Activated CD4-positive, alpha-beta T cell treated with anti-CD3 and anti-CD28 coated beads for 36 hours (primary cell): ENCODE measurements around the gene ZMIZ1. TPM values are rescaled to one million over a fixed set of nuclear protein-coding genes. Genes with fewer than 3 reads are reported as not detected.

Experiments used
- ATAC-seq: fragments of 200-7000 bp; cut with Tn5 transposase; one replicate; pipeline ENCODE4 v1.10.0; 2021; ENCODE audit warnings: mild to moderate bottlenecking, moderate library complexity
- CTCF ChIA-PET: fragments of 350-600 bp; sonication (Branson Sonifier 250); formaldehyde crosslinking; loops from one replicate; lab custom pipeline; 2021; ENCODE audit warnings: antibody characterized with exemption; lab: Charles Lee
- POLR2A ChIA-PET: fragments of 350-600 bp; sonication (Branson Sonifier 250); formaldehyde crosslinking; loops from one replicate; lab custom pipeline; 2021; ENCODE audit warnings: antibody characterized with exemption, inconsistent platforms; lab: Charles Lee
- DNase-seq: peaks from one replicate; pipeline ENCODE4 v3.0.0-alpha.2; 2020
- H3K27ac Mint-ChIP-seq: one replicate; pipeline ENCODE4 v1.8.0; 2021; ENCODE audit warnings: mixed read lengths
- H3K27me3 Mint-ChIP-seq: one replicate; pipeline ENCODE4 v1.8.0; 2021; ENCODE audit warnings: mixed read lengths
- H3K36me3 Mint-ChIP-seq: one replicate; pipeline ENCODE4 v1.8.0; 2021; ENCODE audit warnings: low read depth, mixed read lengths
- H3K4me1 Mint-ChIP-seq: one replicate; pipeline ENCODE4 v1.8.0; 2021; ENCODE audit warnings: mixed read lengths
- H3K4me3 Mint-ChIP-seq: one replicate; pipeline ENCODE4 v1.8.0; 2021; ENCODE audit warnings: mild to moderate bottlenecking, moderate library complexity, mixed read lengths
- H3K9me3 Mint-ChIP-seq: one replicate; pipeline ENCODE4 v1.8.0; 2021; ENCODE audit warnings: low read depth, mixed read lengths
- intact Hi-C, 2 experiments: fragments of 100-400 bp; cut with DNase I in 1 of 2; cut with micrococcal nuclease in 1 of 2; formaldehyde crosslinking; loops; one replicate each; pipeline versions ENCODE4 v1.14.2 to v1.15.1; 2022 to 2024; cut with DNase I, micrococcal nuclease
- total RNA-seq, 2 experiments: library from RNA; stranded (reverse); gene quantifications; one replicate each; pipeline ENCODE4 v1.2.3, GENCODE V29; 2021

The ZMIZ1 gene
- total RNA-seq, 2 experiments from 2014 or later = 33.9 to 34.3 TPM

- no peaks in the 10 kb centered on the region for H3K36me3 Mint-ChIP-seq
- H3K9me3 Mint-ChIP-seq = no peaks in the 10 kb centered on the region
- peak overlapping the region; percentile 85 for H3K27ac Mint-ChIP-seq
- DNase-seq (peak; percentile 81), ATAC-seq (peak; percentile 86)
- peaks cover 46% of the 10 kb centered on the region for H3K4me1 Mint-ChIP-seq
- intact Hi-C loops = loop anchor here (1.0 kb wide), 2 partner anchors 19 to 20 kb away; partner anchors contain the start of gene ZMIZ1 (in 1 of the 2)
- POLR2A ChIA-PET = no interaction called here
- CTCF ChIA-PET = interaction anchor here (0.6 to 0.9 kb wide), 3 partner anchors 148 to 1073 kb away, joined by 3 to 4 read pairs (median 3); no protein-coding TSS in a partner anchor
- H3K4me3 Mint-ChIP-seq = no peak overlapping the region
- no peaks in the 10 kb centered on the region for H3K27me3 Mint-ChIP-seq
Measured at GRCh38 chr10:79047875-79048638, 20.7 kb upstream of the ZMIZ1 start.

- POLR2A ChIA-PET = no interaction called here
- Mint-ChIP-seq H3K27ac (peak overlapping the region; percentile 32), H3K27me3 (no peaks in the 10 kb centered on the region), H3K36me3 (no peaks in the 10 kb centered on the region), H3K4me3 (no peak overlapping the region), H3K4me1 (peaks cover 43% of the 10 kb centered on the region), H3K9me3 (no peaks in the 10 kb centered on the region)
- CTCF ChIA-PET = interaction anchor here (0.6 to 1.0 kb wide), 2 partner anchors 16 to 678 kb away, joined by 3 to 4 read pairs; no protein-coding TSS in a partner anchor
- ATAC-seq = no peak
- intact Hi-C loops = loop anchor here (1.0 kb wide), 2 partner anchors 18 to 19 kb away; partner anchors contain the start of gene ZMIZ1 (in 1 of the 2)
- DNase-seq = no peak
Measured at GRCh38 chr10:79048639-79049550, 19.9 kb upstream of the ZMIZ1 start.

DNA sequence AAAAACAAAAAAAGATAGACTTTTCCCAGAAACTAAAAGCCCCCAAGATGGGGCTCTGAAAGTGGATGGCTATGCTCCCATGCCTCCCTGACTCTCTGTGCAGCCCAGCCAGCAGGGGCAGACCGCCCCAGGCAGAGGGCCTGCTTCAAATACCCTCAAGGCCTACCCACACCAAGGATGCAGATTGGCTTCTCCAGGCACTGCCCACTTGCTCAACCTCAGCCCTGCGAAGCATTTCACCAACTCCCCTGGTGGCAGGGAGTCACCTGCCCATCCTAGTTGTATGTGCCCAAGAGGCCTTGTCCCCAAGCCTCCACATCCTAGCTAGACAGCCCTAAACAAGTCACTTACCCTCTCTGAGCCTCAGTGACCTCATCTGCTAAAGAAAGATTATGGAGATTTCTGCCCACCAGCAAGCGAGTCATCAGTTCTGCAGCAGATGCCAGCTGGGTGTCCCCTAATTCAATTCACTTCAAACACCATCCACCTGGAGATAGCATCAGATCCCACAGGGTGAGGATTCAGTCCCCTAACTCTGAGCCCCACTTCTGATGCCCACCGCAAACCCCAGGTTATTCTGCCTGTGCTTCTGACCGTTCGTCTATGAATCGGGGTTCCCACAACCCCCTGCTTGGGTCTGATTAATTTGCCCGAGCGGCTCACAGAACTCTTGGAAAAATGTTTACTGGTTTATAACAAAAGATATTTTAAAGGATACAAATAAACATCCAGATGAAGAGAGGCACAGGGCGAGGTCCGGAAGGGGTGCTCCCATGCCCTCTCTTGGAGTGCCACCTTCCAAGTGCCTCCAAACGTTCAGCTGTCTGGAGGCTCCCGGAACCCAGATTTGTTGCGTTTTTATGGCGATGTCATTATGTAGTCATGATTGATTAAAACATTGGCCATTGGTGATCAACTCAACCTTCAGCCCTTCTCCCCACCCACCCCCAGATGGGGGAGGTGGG lies 18.6 kb upstream of the ZMIZ1 start:
- DNase-seq (peak; percentile 57), ATAC-seq (peak; percentile 62)
- CTCF ChIA-PET = interaction anchor here (0.8 to 1.1 kb wide), 3 partner anchors 9 to 17 kb away, joined by 3 read pairs; no protein-coding TSS in a partner anchor
- no peaks in the 10 kb centered on the region for H3K27me3 Mint-ChIP-seq
- H3K4me1 Mint-ChIP-seq = peaks cover 40% of the 10 kb centered on the region
- no peaks in the 10 kb centered on the region for H3K36me3 Mint-ChIP-seq
- H3K27ac Mint-ChIP-seq = peak overlapping the region; percentile 45
- POLR2A ChIA-PET = no interaction called here
- intact Hi-C loops = no loop called here
- H3K4me3 Mint-ChIP-seq = no peak overlapping the region
- no peaks in the 10 kb centered on the region for H3K9me3 Mint-ChIP-seq

- no peak overlapping the region for H3K27ac Mint-ChIP-seq
- ATAC-seq = no peak
- H3K36me3 Mint-ChIP-seq = no peaks in the 10 kb centered on the region
- intact Hi-C loops = no loop called here
- peaks cover 40% of the 10 kb centered on the region for H3K4me1 Mint-ChIP-seq
- no peak overlapping the region for H3K4me3 Mint-ChIP-seq
- POLR2A ChIA-PET = no interaction called here
- CTCF ChIA-PET = interaction anchor here (0.8 to 1.1 kb wide), 2 partner anchors 8 to 10 kb away, joined by 3 read pairs; no protein-coding TSS in a partner anchor
- H3K9me3 Mint-ChIP-seq = no peaks in the 10 kb centered on the region
- peak; percentile 1 for DNase-seq
- H3K27me3 Mint-ChIP-seq = no peaks in the 10 kb centered on the region
Measured at GRCh38 chr10:79050896-79051555, 17.7 kb upstream of the ZMIZ1 start.

GRCh38 chr10:79051766-79052165 lies 17.0 kb upstream of the ZMIZ1 start:
- ATAC-seq = no peak
- DNase-seq = peak; percentile 3
- no peaks in the 10 kb centered on the region for H3K9me3 Mint-ChIP-seq

DNA sequence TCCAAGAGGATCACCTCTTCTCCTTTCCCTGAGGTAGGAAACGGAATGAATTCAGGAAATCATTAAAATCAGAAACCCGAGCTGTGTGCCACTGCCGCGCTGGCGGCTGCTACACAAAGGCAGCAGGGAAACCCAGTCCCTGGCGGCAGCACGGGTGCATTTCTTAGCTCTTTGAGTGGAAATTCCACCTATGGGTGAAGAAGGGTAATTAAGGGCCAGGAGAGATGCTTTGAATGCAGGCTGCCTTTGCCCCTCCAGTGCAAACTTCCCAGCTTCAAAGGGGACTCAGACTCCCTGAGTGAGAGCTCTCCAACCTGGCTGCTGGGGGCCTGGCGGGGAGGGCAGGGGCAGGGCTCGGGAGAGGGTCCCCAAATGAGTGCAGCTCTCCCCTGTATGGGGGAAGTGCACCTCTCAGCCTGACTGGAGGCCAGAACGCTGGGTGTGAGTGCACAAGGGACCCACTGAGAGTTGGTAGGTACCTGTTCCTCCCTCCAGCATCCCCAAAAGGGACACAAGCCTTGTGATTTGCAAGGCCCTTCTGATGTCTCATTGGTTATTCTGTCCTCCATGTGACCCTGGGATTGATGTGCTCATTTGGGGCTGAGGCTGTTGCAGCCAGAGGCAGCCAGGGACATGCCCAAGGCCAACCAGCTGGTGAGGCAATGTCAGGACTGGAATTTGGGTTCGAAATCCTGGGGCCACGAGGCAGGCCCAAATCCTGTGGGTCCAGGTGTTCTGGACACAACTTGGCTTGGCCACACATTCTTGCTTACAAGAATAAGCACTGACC lies 16.3 kb upstream of the ZMIZ1 start:
- no peaks in the 10 kb centered on the region for H3K36me3 Mint-ChIP-seq
- no peaks in the 10 kb centered on the region for H3K27me3 Mint-ChIP-seq
- H3K27ac Mint-ChIP-seq = no peak overlapping the region
- H3K9me3 Mint-ChIP-seq = no peaks in the 10 kb centered on the region
- ChIA-PET CTCF (interaction anchor here (0.6 to 1.4 kb wide), 9 partner anchors 11 to 1010 kb away, joined by 3 to 7 read pairs (median 3); no protein-coding TSS in a partner anchor), POLR2A (interaction anchor here (0.5 kb wide), 1 partner anchor 90 kb away, joined by 3 read pairs; no protein-coding TSS in a partner anchor)
- no peak overlapping the region for H3K4me3 Mint-ChIP-seq
- intact Hi-C loops = no loop called here
- ATAC-seq = no peak
- peaks cover 30% of the 10 kb centered on the region for H3K4me1 Mint-ChIP-seq
- DNase-seq = peak; percentile 54

More at GRCh38 chr10:79051766-79052165, 17.0 kb upstream of the ZMIZ1 start:
- intact Hi-C loops = no loop called here
- H3K4me3 Mint-ChIP-seq = no peak overlapping the region
- H3K36me3 Mint-ChIP-seq = no peaks in the 10 kb centered on the region
- H3K4me1 Mint-ChIP-seq = peaks cover 37% of the 10 kb centered on the region
- H3K27me3 Mint-ChIP-seq = no peaks in the 10 kb centered on the region
- POLR2A ChIA-PET = interaction anchor here (0.5 kb wide), 1 partner anchor 91 kb away, joined by 3 read pairs; no protein-coding TSS in a partner anchor
- H3K27ac Mint-ChIP-seq = no peak overlapping the region
- CTCF ChIA-PET = interaction anchor here (0.6 to 1.4 kb wide), 8 partner anchors 12 to 1006 kb away, joined by 3 to 7 read pairs (median 4); no protein-coding TSS in a partner anchor

GRCh38 chr10:79053081-79053434 lies 15.7 kb upstream of the ZMIZ1 start:
- H3K4me3 Mint-ChIP-seq = no peak overlapping the region
- H3K4me1 Mint-ChIP-seq = peaks cover 25% of the 10 kb centered on the region
- no peaks in the 10 kb centered on the region for H3K36me3 Mint-ChIP-seq
- DNase-seq (no peak), ATAC-seq (no peak)
- no peaks in the 10 kb centered on the region for H3K27me3 Mint-ChIP-seq
- no peaks in the 10 kb centered on the region for H3K9me3 Mint-ChIP-seq
- H3K27ac Mint-ChIP-seq = no peak overlapping the region
- CTCF ChIA-PET = interaction anchor here (1.4 kb wide), 1 partner anchor 20 kb away, joined by 6 read pairs; no protein-coding TSS in a partner anchor
- POLR2A ChIA-PET = no interaction called here
- intact Hi-C loops = no loop called here

DNA sequence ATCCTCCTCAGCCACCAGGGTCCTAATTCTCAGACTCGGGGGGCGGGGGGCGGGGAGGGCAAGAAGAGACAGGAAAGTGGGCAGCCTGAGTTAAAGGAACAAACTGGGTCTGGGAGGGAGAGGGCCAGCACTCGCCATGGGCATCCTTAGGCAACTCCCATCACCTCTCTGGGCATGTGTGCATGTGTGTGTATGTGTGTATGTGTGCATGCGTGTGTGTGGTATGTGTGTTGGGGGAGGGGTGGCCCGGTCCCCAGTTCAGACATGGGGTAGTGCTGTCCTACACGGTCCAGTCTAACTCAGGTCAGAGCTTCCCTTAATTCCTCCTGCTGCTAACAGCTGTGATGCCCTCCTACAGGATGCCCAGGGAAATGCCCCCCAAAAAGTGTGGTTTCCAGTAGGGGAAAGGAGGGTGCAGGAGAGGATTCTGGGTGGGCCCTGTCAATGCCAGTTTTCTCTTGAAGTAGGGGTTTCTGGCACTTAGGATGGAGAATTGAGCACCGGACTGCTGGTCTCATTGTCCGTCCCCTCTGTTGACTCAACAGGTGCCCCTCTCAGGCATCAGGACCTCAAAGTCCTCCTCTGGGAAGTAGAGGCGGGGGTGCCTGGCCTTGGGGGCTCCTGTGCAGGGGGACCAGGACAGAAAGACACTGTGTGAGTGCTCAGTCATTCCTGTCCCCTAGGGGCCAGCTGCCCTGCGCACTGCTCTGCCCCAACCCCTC lies 15.1 kb upstream of the ZMIZ1 start:
- peaks cover 21% of the 10 kb centered on the region for H3K4me1 Mint-ChIP-seq
- H3K4me3 Mint-ChIP-seq = no peak overlapping the region
- POLR2A ChIA-PET = no interaction called here
- CTCF ChIA-PET = no interaction called here
- H3K9me3 Mint-ChIP-seq = no peaks in the 10 kb centered on the region
- no peaks in the 10 kb centered on the region for H3K27me3 Mint-ChIP-seq
- DNase-seq = peak; percentile 0
- ATAC-seq = no peak
- no peaks in the 10 kb centered on the region for H3K36me3 Mint-ChIP-seq
- H3K27ac Mint-ChIP-seq = no peak overlapping the region
- intact Hi-C loops = no loop called here
